ENCODE results near the gene SGSM2. TPM values are rescaled to one million over a fixed set of nuclear protein-coding genes. Genes with fewer than 3 reads are reported as not detected.
A peak's percentile ranks its signal among the peaks of the same experiment; 100 is the strongest.
"Not testable (repeated sequence)": the region's sequence is repeated elsewhere in the genome, so short reads cannot be mapped to it uniquely, and the experiment has no call there.

Gene SGSM2
- total RNA-seq: 10 to 100 TPM; 35.2 to 43.4 TPM

- ATAC-seq (replicated peaks): peak; percentile 45
- H3K9me3 Mint-ChIP-seq: no peaks in the 10 kb centered on the region
- no peaks in the 10 kb centered on the region for H3K27me3 Mint-ChIP-seq
- H3K4me3 Mint-ChIP-seq: peak within 1 kb of the TSS; percentile 81
- peaks cover 4% of the 10 kb centered on the region for H3K4me1 Mint-ChIP-seq
- H3K36me3 Mint-ChIP-seq (ENCODE audit: low read depth): peaks cover 5% of the 10 kb centered on the region
- H3K27ac Mint-ChIP-seq: peak within 1 kb of the TSS; percentile 98
Measured at GRCh38 chr17:2336852-2337543, at the start of gene SGSM2. SGSM2 (plus strand) TSS chr17:2337501; CDS start chr17:2337689, 188 bp downstream.

GRCh38 chr17:2289878-2290478, 47.3 kb upstream of the SGSM2 start:
- Mint-ChIP-seq H3K4me1 (peaks cover 11% of the 10 kb centered on the region), H3K4me3 (no peak overlapping the region), H3K36me3 (ENCODE audit: low read depth) (peaks cover 100% of the 10 kb centered on the region), H3K9me3 (no peaks in the 10 kb centered on the region), H3K27me3 (no peaks in the 10 kb centered on the region), H3K27ac (no peak overlapping the region)
- ATAC-seq (replicated peaks): no peak

- peaks cover 25% of the 10 kb centered on the region for H3K4me1 Mint-ChIP-seq
- H3K36me3 Mint-ChIP-seq (ENCODE audit: low read depth): peaks cover 100% of the 10 kb centered on the region
- no peak overlapping the region for H3K27ac Mint-ChIP-seq
- H3K9me3 Mint-ChIP-seq: no peaks in the 10 kb centered on the region
- H3K4me3 Mint-ChIP-seq: no peak overlapping the region
- no peak for ATAC-seq (replicated peaks)
- H3K27me3 Mint-ChIP-seq: no peaks in the 10 kb centered on the region
Measured at GRCh38 chr17:2292100-2292499, 45.2 kb upstream of the SGSM2 start.

DNA sequence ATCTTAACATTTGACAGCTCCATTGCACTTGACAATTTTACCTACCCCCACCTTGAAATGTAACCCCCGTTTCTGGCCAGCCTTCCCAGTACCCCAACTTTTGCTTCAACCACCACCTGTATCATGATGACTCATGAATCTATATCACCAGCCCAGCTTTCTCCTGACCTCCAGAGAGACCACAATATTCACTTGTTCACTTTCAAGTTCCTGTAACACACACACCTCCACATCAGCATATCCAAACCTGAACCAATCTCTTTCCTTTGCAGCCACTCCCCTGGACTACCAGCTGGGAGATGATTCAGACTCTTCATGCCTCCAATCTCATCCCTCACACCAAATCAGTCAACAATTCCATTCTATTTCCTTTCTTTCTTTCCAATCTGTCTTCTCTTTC, 41.7 kb upstream of the SGSM2 start:
- H3K36me3 Mint-ChIP-seq (ENCODE audit: low read depth): peaks cover 100% of the 10 kb centered on the region
- no peaks in the 10 kb centered on the region for H3K27me3 Mint-ChIP-seq
- peak overlapping the region; percentile 5 for H3K27ac Mint-ChIP-seq
- no peaks in the 10 kb centered on the region for H3K9me3 Mint-ChIP-seq
- H3K4me3 Mint-ChIP-seq: peak overlapping the region; percentile 31
- peaks cover 32% of the 10 kb centered on the region for H3K4me1 Mint-ChIP-seq
- peak; percentile 97 for ATAC-seq (replicated peaks)

GRCh38 chr17:2297023-2297422, 40.3 kb upstream of the SGSM2 start:
- Mint-ChIP-seq H3K27me3 (no peaks in the 10 kb centered on the region), H3K9me3 (no peaks in the 10 kb centered on the region), H3K36me3 (ENCODE audit: low read depth) (peaks cover 99% of the 10 kb centered on the region), H3K27ac (no peak overlapping the region), H3K4me3 (no peak overlapping the region), H3K4me1 (peaks cover 37% of the 10 kb centered on the region)
- no peak for ATAC-seq (replicated peaks)

DNA sequence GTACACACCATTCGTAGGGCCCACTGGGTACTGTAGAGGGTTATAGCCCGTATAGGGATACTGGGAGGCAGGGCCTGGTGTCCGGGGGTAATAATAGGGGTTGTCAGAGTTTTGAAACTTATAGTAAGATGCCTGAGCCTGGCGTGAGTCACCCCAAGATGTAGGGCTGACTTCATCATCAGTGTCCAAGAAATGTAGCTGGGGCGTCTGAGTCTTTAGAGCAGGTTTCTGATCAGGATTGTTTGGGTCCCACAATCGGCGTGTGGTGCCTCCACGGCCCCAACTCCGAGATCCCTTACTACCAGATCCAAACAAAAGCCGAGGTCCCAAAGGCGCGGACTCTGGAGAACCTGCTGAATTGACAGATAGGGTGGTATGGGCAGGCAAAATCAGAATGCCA, 38.2 kb upstream of the SGSM2 start:
- Mint-ChIP-seq H3K4me1 (peaks cover 32% of the 10 kb centered on the region), H3K36me3 (ENCODE audit: low read depth) (peaks cover 78% of the 10 kb centered on the region), H3K4me3 (no peak overlapping the region), H3K27me3 (no peaks in the 10 kb centered on the region), H3K9me3 (no peaks in the 10 kb centered on the region), H3K27ac (no peak overlapping the region)
- ATAC-seq (replicated peaks): no peak

DNA sequence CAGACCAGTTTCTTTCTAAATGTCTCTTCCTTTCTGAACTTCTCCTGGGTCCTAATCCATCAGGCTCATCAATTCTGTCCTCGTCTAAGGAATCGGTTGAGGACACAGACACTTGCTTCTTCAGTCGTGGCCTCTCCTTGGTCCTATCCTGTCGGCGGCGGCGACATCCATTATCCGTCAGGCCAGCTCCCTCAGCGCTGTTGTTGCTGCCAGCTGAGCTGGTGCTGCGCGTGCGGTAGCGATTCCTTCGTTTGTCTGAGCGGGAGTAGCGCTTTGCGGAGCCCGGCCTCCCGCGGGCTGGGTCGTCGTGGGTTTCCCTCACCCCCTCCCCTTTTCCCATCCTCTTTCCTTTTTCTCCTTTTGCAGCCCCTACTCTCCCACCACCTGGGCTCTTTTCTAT, 37.5 kb upstream of the SGSM2 start:
- Mint-ChIP-seq H3K4me3 (no peak overlapping the region), H3K27me3 (no peaks in the 10 kb centered on the region), H3K4me1 (peaks cover 26% of the 10 kb centered on the region), H3K9me3 (no peaks in the 10 kb centered on the region), H3K27ac (no peak overlapping the region), H3K36me3 (ENCODE audit: low read depth) (peaks cover 72% of the 10 kb centered on the region)
- no peak for ATAC-seq (replicated peaks)

DNA sequence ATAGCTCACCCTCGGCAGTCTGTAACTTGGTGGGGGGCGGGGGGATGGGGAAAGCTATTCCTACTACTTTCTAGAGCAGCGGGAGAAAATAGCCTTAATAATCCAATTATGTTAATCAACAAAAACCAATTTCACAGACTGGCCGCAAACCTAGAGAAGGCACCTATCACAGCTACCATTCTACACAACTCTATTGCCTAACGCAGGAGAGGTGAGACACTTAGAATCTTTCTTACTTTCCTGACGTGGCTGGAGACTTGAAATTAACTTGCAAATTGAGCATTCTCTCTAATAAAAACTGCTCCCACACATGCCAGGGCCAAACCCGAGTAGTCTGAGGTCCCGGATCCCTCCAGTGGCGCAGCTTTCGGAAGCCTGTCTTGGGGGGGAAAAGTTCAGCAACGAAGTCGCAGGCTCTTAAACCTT, 34.5 kb upstream of the SGSM2 start:
- H3K27me3 Mint-ChIP-seq: no peaks in the 10 kb centered on the region
- ATAC-seq (replicated peaks): no peak
- H3K36me3 Mint-ChIP-seq (ENCODE audit: low read depth): peaks cover 48% of the 10 kb centered on the region
- H3K4me1 Mint-ChIP-seq: peaks cover 17% of the 10 kb centered on the region
- peak overlapping the region; percentile 86 for H3K4me3 Mint-ChIP-seq
- peak overlapping the region; percentile 75 for H3K27ac Mint-ChIP-seq
- no peaks in the 10 kb centered on the region for H3K9me3 Mint-ChIP-seq

DNA sequence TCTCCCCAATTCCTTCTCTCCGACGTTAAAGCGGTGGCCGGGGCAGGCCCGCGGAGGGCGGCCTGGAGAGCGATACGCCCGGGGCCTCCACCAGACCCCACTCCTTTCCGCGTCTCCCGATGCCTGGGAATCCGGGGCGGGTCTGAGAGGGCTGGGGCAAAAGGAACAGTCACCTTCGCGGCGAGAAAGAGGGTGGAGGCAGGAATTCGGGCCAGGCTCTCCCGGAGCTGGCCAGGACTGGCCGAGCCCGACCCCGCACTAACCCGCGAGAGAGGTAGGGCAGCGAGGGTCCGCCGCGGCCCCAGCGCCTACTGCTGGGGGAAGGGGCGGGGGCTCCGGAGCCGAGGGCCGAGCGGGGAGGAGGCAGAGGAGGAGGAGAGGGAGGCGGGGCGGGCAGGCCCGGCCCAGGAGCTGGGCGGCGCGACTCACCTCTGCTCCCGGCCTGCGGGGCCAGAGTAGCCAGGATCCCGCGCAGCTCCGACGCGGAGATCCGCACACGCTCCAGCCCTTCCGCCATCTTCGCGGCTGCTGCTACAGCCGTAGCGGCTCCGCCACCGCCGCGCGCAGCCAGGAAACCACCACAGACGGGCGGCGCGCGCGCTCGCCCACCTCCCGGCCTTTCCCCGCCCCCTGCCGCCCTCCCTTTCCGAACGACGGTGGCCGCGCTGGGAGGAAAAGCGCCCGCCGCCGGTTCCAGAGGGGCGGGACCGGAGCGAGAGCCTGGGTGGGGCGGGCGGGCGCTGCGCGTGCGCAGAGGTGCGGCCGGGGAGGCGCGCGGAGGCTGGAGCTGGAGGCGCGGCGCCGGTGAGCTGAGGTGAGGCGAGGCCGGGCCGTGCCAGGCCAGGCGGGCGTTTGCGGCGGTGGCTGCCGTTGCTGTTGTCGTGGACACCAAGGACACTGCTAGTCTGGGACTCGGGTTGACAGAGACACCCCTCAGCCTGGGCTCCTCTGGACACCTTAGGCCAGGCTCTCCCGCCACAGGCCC, 33.8 kb upstream of the SGSM2 start, which contains the start of the genes SMG6 and SRR:
TSS of gene SMG6 (minus strand) at position 582 of the 985 bp plus-strand sequence. CDS start at position 517, 65 bp downstream.
TSS of gene SRR (plus strand) at position 747 of the 985 bp plus-strand sequence. CDS start 11,611 bp downstream, outside the sequence.
- Mint-ChIP-seq H3K27ac (peak within 1 kb of the TSS; percentile 75), H3K36me3 (ENCODE audit: low read depth) (peaks cover 41% of the 10 kb centered on the region), H3K9me3 (no peaks in the 10 kb centered on the region), H3K4me1 (peaks cover 17% of the 10 kb centered on the region), H3K27me3 (no peaks in the 10 kb centered on the region), H3K4me3 (peak within 1 kb of the TSS; percentile 86)
- ATAC-seq (replicated peaks): peak; percentile 91

DNA sequence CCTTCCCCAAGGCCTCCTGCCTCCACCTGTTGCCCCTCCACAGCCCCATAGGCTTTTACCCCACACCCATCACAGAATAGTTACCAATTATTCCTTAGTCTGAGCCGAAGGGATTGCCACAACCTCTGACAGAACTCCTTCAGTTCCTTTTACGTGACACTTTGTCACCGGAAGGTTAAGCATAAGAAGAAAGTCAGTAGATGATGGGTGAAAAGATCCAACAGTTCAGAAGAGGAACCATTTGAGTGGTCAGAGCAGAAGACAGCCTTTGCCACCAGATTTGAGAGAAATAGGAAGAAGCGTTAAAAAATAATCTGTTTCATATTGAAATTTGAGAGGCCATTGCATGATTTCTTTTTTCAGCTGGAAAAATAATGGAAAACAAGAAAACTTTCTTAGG, 32.4 kb upstream of the SGSM2 start:
- Mint-ChIP-seq H3K4me3 (peak overlapping the region; percentile 86), H3K36me3 (ENCODE audit: low read depth) (peaks cover 28% of the 10 kb centered on the region), H3K27me3 (no peaks in the 10 kb centered on the region), H3K9me3 (no peaks in the 10 kb centered on the region), H3K27ac (no peak overlapping the region), H3K4me1 (peaks cover 22% of the 10 kb centered on the region)
- ATAC-seq (replicated peaks): no peak

GRCh38 chr17:2309338-2310154, 27.8 kb upstream of the SGSM2 start:
- H3K27ac Mint-ChIP-seq: peak overlapping the region; percentile 10
- H3K36me3 Mint-ChIP-seq (ENCODE audit: low read depth): peaks cover 12% of the 10 kb centered on the region
- H3K27me3 Mint-ChIP-seq: no peaks in the 10 kb centered on the region
- H3K9me3 Mint-ChIP-seq: no peaks in the 10 kb centered on the region
- ATAC-seq (replicated peaks): no peak
- H3K4me3 Mint-ChIP-seq: no peak overlapping the region
- peaks cover 16% of the 10 kb centered on the region for H3K4me1 Mint-ChIP-seq

DNA sequence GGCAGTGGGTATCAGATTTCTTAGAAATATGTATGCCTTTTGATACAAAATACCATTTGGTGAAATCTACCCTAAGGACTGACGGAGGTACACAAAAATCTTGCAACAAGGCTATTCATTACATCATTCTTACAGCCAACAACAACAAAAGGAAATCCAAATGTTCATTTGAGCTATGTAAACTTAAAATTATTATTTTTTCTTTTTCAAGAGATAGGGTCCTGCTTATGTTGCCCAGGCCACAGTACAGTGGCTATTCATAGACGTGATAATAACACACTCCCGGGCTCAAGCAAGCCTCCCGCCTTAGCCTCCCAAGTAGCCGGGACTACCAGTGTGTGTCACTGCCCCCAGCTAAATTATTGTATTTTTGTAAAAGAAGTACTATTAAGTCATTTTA, 24.6 kb upstream of the SGSM2 start:
- Mint-ChIP-seq H3K27me3 (no peaks in the 10 kb centered on the region), H3K4me1 (peaks cover 5% of the 10 kb centered on the region), H3K27ac (no peak overlapping the region), H3K36me3 (ENCODE audit: low read depth) (peaks cover 6% of the 10 kb centered on the region), H3K9me3 (no peaks in the 10 kb centered on the region), H3K4me3 (no peak overlapping the region)
- ATAC-seq (replicated peaks): no peak

- H3K36me3 Mint-ChIP-seq (ENCODE audit: low read depth): peaks cover 20% of the 10 kb centered on the region
- H3K27ac Mint-ChIP-seq: not testable (repeated sequence)
Measured at GRCh38 chr17:2316916-2317205, 20.4 kb upstream of the SGSM2 start.

GRCh38 chr17:2317796-2318195, 19.5 kb upstream of the SGSM2 start:
- ATAC-seq (replicated peaks): no peak
- no peaks in the 10 kb centered on the region for H3K27me3 Mint-ChIP-seq
- H3K36me3 Mint-ChIP-seq (ENCODE audit: low read depth): peaks cover 20% of the 10 kb centered on the region
- no peak overlapping the region for H3K27ac Mint-ChIP-seq
- H3K9me3 Mint-ChIP-seq: no peaks in the 10 kb centered on the region
- H3K4me1 Mint-ChIP-seq: peaks cover 5% of the 10 kb centered on the region
- no peak overlapping the region for H3K4me3 Mint-ChIP-seq

More at GRCh38 chr17:2316916-2317205, 20.4 kb upstream of the SGSM2 start:
- H3K4me3 Mint-ChIP-seq; H3K27me3 Mint-ChIP-seq; H3K4me1 Mint-ChIP-seq; ATAC-seq (replicated peaks); H3K9me3 Mint-ChIP-seq: not testable (repeated sequence)

All from activated T-helper 17 cell treated with anti-CD3 and anti-CD28 coated beads, Interleukin-2, amount 50 U/mL, for 72 hours (primary cell).